Loucy (cell line): ENCODE measurements around the gene ASB10.

ENCODE experiments used
- CTCF ChIP-seq: fragments of 200-600 bp; sonication (generic); conservative IDR thresholded peaks from 2 replicates; pipeline ENCODE4 v1.5.1; 2014; ENCODE audit warnings: mild to moderate bottlenecking, antibody characterized with exemption, low read length
- EZH2phosphoT487 ChIP-seq: fragments of 200-600 bp; IDR thresholded peaks from 2 replicates; pipeline ENCODE4 v1.6.1; 2018; ENCODE audit warnings: antibody characterized with exemption, mild to moderate bottlenecking, moderate library complexity, borderline replicate concordance

GRCh38 chr7:151129117-151129959 is 57.7 kb downstream of the ASB10 start:
- TF ChIP-seq CTCF (no peak), EZH2phosphoT487 (no peak)
